ENCODE data around the gene PTPRF. TPM values are rescaled to one million over a fixed set of nuclear protein-coding genes. Genes with fewer than 3 reads are reported as not detected.
A peak's percentile ranks its signal among the peaks of the same experiment; 100 is the strongest.

PTPRF gene
- total RNA-seq, 1 donor: 42.7 TPM

- DNase-seq (ENCODE audit: low read depth): no peak
- TF ChIP-seq CTCF (IDR thresholded peaks at IDR 0.05; ENCODE audit: insufficient read depth, low read depth, low read length): no peak
Observed at GRCh38 chr1:43522431-43522775, 8.3 kb upstream of the PTPRF start.

GRCh38 chr1:43522776-43523480, 7.8 kb upstream of the PTPRF start:
- DNase-seq (ENCODE audit: low read depth): peak; percentile 60
- no peak overlapping the region for H3K4me3 ChIP-seq (ENCODE audit: low read depth, low read length)
- TF ChIP-seq CTCF (IDR thresholded peaks at IDR 0.05; ENCODE audit: insufficient read depth, low read depth, low read length): no peak

More at GRCh38 chr1:43522431-43522775, 8.3 kb upstream of the PTPRF start:
- no peak overlapping the region for H3K4me3 ChIP-seq (ENCODE audit: low read depth, low read length)

- H3K4me3 ChIP-seq (ENCODE audit: low read depth, low read length): no peak overlapping the region
- DNase-seq (ENCODE audit: low read depth): no peak
- TF ChIP-seq CTCF (IDR thresholded peaks at IDR 0.05; ENCODE audit: insufficient read depth, low read depth, low read length): no peak
Observed at GRCh38 chr1:43524804-43525203, 5.9 kb upstream of the PTPRF start.

GRCh38 chr1:43526002-43526401, 4.7 kb upstream of the PTPRF start:
- no peak overlapping the region for H3K4me3 ChIP-seq (ENCODE audit: low read depth, low read length)
- no peak for TF ChIP-seq CTCF (IDR thresholded peaks at IDR 0.05; ENCODE audit: insufficient read depth, low read depth, low read length)
- peak; percentile 61 for DNase-seq (ENCODE audit: low read depth)

GRCh38 chr1:43527111-43527878, 3.4 kb upstream of the PTPRF start:
- H3K4me3 ChIP-seq (ENCODE audit: low read depth, low read length): no peak overlapping the region
- no peak for TF ChIP-seq CTCF (IDR thresholded peaks at IDR 0.05; ENCODE audit: insufficient read depth, low read depth, low read length)
- no peak for DNase-seq (ENCODE audit: low read depth)

- peak; percentile 88 for DNase-seq (ENCODE audit: low read depth)
- peak; percentile 96 for TF ChIP-seq CTCF (IDR thresholded peaks at IDR 0.05; ENCODE audit: insufficient read depth, low read depth, low read length)
- H3K4me3 ChIP-seq (ENCODE audit: low read depth, low read length): no peak overlapping the region
Observed at GRCh38 chr1:43529206-43529731, 1.4 kb upstream of the PTPRF start.
